DMS53 treated with DMSO at 0.1 percent for 48 hours (cell line): ENCODE measurements around the gene ST6GALNAC3.

Experiments
- DNase-seq: peaks from one replicate; lab custom pipeline; 2025; ENCODE audit not compliant: unreplicated experiment; lab: John Stamatoyannopoulos, UW

Gene ST6GALNAC3

DNA sequence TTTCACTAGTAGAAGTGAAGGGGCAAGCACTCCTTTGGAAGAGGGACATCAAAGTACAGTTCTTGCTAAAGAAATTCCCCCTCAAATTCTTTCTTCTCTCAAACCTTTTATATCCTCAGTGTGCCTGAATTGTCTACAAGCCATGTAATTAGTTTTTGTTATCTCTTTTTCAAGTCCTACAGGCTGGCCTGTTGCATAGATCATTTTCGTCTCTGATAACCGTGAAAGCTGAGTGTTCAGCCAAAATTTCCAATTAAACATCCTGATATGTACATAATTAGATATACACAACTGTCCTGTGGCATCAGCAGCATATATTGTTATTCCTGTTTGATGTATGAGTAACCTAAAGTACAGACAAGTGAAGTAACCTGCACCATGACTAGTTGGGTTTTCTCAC, 417.2 kb downstream of the ST6GALNAC3 start:
- DNase-seq = no peak

DNA sequence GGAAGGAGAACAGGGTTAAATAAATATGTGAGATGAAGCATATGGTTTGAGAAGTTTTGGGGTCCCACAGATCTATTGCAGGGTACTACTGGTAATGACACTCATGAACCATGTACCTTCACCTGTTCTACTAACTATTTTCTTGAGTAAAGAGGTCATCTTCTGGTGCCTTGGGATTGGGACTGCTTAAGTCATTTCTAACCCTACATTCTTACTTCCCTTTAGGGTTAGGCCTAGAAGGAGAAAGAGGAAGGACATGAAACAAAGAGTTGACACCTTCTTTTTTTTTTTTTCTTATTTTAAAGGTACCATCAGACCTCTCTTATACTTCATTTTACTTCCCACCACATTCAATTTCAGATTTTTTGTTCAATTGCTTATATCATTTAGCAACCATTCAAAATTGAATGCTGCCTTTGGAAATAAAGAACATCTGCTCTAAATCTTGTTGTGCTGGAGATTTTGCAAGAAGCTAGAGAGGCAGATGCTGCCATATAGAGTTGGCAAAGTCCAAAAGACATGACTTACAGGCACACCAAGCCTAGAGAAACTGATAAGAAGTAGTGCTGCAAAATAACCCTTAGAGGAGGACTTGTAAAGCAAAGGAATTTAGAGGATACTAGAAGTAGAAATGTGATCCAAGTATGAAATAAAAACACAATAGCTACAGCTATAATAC, 418.3 kb downstream of the ST6GALNAC3 start:
- DNase-seq = no peak

DNA sequence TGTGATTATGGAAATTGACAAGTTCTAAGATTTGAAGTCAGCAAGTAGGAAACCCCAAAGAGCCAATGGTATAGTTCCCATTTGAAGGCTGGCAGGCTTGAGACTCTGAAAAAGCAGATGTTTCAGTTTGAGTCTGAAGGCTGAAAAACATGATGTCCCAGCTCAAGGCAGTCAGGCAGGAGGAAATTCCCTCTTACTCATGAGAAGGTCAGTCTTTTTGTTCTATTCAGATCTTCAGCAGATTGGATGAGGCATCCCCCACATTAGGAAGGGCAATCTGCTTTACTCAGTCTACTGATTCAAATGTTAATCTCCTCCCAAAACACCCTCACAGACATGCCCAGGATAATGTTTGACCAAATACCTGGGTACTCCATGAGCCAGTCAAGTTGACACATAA, 420.3 kb downstream of the ST6GALNAC3 start:
- DNase-seq = no peak

DNA sequence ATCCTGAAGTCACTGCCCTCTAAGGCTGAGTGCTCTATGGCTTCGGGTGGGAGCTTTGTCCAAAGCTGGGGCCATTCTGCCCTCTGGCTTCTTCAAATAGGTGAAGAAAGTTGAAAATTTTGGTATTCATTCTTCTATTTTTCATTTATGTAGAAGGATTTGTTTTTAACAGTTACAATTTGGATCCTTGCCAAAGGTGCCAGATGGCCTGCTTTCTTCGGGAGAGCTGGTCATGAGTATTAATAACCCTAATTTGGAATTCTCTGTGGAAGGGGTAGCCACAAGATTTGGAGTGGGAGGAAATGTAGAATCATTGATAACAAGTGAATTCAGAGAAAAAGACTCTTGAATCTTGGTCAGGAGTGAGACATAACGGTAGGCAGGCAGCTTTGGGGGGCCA, 422.3 kb downstream of the ST6GALNAC3 start:
- DNase-seq = no peak

GRCh38 chr1:76500116-76500515, 425.6 kb downstream of the ST6GALNAC3 start:
- DNase-seq = no peak

GRCh38 chr1:76501136-76501535, 426.6 kb downstream of the ST6GALNAC3 start:
- DNase-seq = no peak

DNA sequence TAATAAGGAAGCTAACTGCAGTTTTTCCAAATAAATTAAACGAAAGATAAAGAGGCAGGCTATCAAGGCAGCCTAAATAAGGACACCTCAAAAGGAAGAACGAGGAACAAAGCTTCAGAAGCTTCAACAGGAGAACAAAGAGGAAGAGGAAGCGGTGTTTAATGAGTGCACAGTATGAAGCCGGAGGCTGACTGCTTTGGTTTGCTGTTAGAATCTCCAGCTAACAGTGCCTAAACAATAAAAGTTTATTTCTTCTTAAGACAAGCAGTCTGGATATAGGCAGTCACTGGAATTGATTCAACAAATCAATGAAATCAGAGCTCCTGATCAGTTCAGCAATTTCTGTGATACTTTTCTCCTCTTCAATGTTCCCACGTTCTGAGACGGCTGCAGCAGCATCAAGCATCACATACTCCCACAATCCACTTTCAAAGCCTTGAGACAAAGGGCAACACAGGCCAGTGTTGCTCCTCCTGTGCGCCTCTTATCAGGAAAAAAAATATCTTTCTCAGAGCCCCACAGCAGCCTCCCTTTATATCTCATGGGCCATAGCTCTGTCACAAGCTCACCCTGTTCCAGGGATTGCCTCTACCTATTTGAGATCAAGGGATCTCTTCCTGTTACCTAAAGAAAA, 427.2 kb downstream of the ST6GALNAC3 start:
- DNase-seq = no peak

DNA sequence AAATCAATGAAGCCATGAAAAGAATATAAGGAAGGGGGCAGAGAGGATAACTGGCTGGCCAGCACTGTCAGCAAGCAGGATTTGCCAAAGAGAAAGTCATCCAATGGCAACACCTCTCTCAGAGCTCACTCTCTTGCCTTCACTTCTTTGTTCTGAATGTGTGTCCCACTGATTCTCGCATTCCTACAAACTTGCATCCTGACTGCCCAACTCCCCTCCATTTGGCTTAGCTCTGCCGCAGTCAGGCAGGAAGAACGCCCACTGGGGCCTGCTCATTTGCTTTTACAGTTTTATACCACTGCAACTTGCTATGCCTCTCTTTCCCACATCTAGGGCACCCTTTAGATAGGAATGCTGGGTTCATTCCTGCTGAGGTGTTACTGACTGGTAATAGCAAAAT, 428.6 kb downstream of the ST6GALNAC3 start:
- DNase-seq = no peak

DNA sequence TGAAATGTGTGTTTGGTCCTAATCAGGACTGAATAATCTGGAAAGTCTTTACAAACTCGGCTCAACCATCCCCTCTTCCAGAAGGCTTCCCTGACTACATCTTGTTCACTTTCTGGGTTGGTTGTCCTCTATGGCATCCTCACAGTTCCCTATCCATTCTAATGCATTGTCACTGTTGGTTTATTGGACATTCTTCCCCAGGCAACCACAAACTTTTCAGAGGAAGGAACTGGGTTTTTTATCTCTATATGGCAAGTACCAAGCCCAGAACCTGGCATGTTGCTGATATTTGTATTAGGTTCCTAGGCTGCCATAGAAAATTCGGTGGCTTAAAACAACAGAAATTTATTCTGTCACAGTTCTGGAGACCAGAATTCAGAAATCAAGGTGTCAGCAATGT, 429.2 kb downstream of the ST6GALNAC3 start:
- no peak for DNase-seq

- DNase-seq = no peak
These were observed 432.8 kb downstream of the ST6GALNAC3 start for GRCh38 chr1:76507376-76507775.

- no peak for DNase-seq
These were observed 434.3 kb downstream of the ST6GALNAC3 start for GRCh38 chr1:76508871-76509270.

GRCh38 chr1:76510672-76511557, 436.4 kb downstream of the ST6GALNAC3 start:
- DNase-seq = no peak

GRCh38 chr1:76511558-76512179, 437.1 kb downstream of the ST6GALNAC3 start:
- DNase-seq = no peak

DNA sequence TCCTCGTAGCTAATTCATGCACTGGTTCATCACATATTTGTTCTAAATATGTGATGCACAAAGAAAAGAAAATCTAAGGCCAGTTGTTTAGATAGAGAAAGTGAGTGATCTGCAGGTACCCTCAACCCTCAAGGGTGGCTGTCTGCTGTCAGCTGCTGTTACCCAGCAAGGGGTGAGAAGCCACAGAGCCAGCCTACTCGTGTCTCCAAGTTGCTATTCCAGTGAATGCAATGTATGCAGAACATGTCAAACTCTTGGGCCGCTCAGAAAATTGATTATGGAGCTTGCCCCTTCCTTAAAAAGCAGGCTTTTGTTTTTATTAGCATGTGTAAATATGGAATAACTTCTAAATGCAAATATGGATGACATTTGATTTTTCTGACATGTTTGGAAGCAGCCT, 456.4 kb downstream of the ST6GALNAC3 start:
- DNase-seq = no peak

DNA sequence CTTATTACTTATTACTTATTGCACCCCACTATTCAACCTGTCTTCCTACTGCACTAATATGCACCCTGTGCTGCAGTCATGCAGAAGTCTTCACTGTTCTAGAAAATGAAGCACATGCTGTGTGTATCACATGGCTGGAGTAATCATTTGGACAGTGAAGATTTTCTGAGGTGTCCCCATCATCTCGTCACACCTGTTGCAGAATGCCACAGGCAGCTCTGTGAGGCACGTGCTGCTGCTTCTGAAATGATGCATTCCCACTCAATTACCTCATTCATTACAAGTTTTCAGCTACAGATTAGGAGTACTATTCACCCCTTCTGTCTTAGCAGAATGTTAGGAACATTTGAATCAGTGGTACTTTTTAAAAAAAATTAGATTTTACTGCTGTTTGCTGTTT, 467.1 kb downstream of the ST6GALNAC3 start:
- DNase-seq = no peak

GRCh38 chr1:76542359-76542758, 467.8 kb downstream of the ST6GALNAC3 start:
- no peak for DNase-seq

- no peak for DNase-seq
These were observed 468.9 kb downstream of the ST6GALNAC3 start for GRCh38 chr1:76543495-76543894.

GRCh38 chr1:76546354-76546933, 471.9 kb downstream of the ST6GALNAC3 start:
- DNase-seq = no peak

DNA sequence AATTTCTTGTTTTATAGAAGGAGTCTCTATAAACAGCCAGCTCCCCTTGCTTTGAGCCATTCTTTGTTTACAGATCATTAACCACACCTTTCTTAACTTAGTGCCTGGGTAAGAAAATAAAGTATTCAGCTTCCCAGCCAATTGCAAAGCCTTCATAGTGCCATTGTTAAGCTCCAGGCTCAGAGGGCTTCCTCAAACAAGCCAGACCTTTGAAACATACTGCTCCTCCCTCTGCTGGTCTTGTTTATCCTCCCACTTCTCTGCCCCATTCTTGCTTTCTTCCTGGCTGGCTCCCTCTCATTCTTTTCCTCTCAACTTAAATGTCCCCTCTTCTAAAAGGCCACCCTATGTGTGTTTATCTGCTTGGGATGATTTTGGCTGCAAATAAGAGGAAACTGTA, 473.4 kb downstream of the ST6GALNAC3 start:
- DNase-seq = peak; percentile 6

- DNase-seq = no peak
These were observed 474.1 kb downstream of the ST6GALNAC3 start for GRCh38 chr1:76548513-76549100.

DNA sequence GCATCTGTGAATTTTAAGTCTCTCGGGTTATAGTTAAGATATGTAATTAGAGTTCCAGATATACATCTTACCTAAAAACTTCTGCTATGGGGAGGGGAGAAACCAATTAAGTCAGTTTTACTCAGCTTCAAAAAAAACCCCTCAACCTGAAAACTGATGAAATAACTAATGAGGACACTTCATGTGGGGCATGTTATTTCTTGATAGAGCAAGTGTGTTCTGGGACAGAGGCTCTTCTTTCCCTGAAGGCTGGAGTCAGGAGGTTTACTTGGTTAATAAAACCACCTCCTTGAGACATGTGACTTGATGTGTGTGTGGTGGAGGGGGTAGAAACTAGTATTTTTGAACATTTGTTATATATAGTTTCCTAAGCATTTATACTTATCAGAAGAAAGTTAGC, 479.7 kb downstream of the ST6GALNAC3 start:
- no peak for DNase-seq
